Parathyroid adenoma (tissue), 2 donors: ENCODE data around the gene CLEC11A.
A peak's percentile ranks its signal among the peaks of the same experiment; 100 is the strongest.

Experiments used
- H2AFZ ChIP-seq: fragments of 300-600 bp; sonication (generic); one replicate; pipeline ENCODE4 v1.7.0; 2017; ENCODE audit warnings: antibody characterized with exemption, mild to moderate bottlenecking
- H3K27ac ChIP-seq: fragments of 300-600 bp; sonication (generic); one replicate; pipeline ENCODE4 v1.7.0; 2017
- H3K27me3 ChIP-seq: fragments of 300-600 bp; sonication (generic); one replicate; pipeline ENCODE4 v1.7.0; 2017; ENCODE audit warnings: low read length; ENCODE audit not compliant: control insufficient read depth, insufficient read depth
- H3K36me3 ChIP-seq: fragments of 300-600 bp; sonication (generic); one replicate; pipeline ENCODE4 v1.7.0; 2017; ENCODE audit warnings: low read length; ENCODE audit not compliant: control insufficient read depth, insufficient read depth
- H3K4me1 ChIP-seq: fragments of 300-600 bp; sonication (generic); one replicate; pipeline ENCODE4 v1.7.0; 2017; ENCODE audit warnings: control low read depth
- H3K4me2 ChIP-seq: fragments of 300-600 bp; sonication (generic); one replicate; pipeline ENCODE4 v1.7.0; 2017; ENCODE audit warnings: low read length
- H3K4me3 ChIP-seq: fragments of 300-600 bp; sonication (generic); one replicate; pipeline ENCODE4 v1.7.0; 2017; ENCODE audit warnings: low read depth, low read length
- H3K79me2 ChIP-seq: fragments of 300-600 bp; sonication (generic); one replicate; pipeline ENCODE4 v1.7.0; 2017; ENCODE audit warnings: control low read depth
- H3K9ac ChIP-seq: fragments of 300-600 bp; sonication (generic); one replicate; pipeline ENCODE4 v1.7.0; 2017; ENCODE audit warnings: mild to moderate bottlenecking
- H3K9me3 ChIP-seq: fragments of 300-600 bp; sonication (generic); one replicate; pipeline ENCODE4 v1.7.0; 2017; ENCODE audit warnings: low read length; ENCODE audit not compliant: control insufficient read depth
- TF ChIP-seq, protein P1 (sequence below): fragments of 300-600 bp; sonication (generic); IDR thresholded peaks from one replicate; pipeline ENCODE4 v1.7.0; 2017; ENCODE audit warnings: antibody characterized with exemption, mild to moderate bottlenecking
- donor health status: primary hyperparathyroidism.

CLEC11A gene

GRCh38 chr19:50693064-50693975 is 29.8 kb upstream of the CLEC11A start:
- H2AFZ ChIP-seq, result no peak overlapping the region
- TF ChIP-seq, protein P1, sequence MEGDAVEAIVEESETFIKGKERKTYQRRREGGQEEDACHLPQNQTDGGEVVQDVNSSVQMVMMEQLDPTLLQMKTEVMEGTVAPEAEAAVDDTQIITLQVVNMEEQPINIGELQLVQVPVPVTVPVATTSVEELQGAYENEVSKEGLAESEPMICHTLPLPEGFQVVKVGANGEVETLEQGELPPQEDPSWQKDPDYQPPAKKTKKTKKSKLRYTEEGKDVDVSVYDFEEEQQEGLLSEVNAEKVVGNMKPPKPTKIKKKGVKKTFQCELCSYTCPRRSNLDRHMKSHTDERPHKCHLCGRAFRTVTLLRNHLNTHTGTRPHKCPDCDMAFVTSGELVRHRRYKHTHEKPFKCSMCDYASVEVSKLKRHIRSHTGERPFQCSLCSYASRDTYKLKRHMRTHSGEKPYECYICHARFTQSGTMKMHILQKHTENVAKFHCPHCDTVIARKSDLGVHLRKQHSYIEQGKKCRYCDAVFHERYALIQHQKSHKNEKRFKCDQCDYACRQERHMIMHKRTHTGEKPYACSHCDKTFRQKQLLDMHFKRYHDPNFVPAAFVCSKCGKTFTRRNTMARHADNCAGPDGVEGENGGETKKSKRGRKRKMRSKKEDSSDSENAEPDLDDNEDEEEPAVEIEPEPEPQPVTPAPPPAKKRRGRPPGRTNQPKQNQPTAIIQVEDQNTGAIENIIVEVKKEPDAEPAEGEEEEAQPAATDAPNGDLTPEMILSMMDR, result no peak
- no peaks in the 10 kb centered on the region for H3K9me3 ChIP-seq
- H3K9ac ChIP-seq, result no peak overlapping the region
- H3K27ac ChIP-seq, result no peak overlapping the region
- no peaks in the 10 kb centered on the region for H3K36me3 ChIP-seq
- H3K4me3 ChIP-seq, result no peak overlapping the region
- H3K4me1 ChIP-seq, result peaks cover 3% of the 10 kb centered on the region
- H3K27me3 ChIP-seq, result peaks cover 3% of the 10 kb centered on the region
- no peak overlapping the region for H3K4me2 ChIP-seq
- no peaks in the 10 kb centered on the region for H3K79me2 ChIP-seq

DNA sequence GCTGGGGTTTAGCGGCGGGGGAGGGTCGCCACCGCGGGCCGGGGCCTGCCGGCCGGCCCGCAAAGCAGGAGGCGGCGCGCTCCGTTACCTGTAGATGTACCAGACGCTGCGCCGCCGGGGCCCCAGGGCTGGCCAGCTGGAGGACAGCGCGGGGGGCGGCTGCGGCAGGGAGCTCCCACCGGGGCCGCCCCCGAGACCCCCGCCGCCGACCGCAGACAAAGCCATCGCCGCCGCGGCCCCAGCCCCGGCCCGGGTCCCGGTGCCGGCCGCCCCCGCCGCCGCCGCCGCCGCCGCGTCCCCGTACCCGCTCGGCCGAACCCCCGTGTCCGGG is 28.4 kb upstream of the CLEC11A start:
- H3K4me2 ChIP-seq, result no peak overlapping the region
- no peaks in the 10 kb centered on the region for H3K36me3 ChIP-seq
- H3K4me1 ChIP-seq, result peaks cover 3% of the 10 kb centered on the region
- H3K27me3 ChIP-seq, result peaks cover 3% of the 10 kb centered on the region
- H3K9ac ChIP-seq, result no peak overlapping the region
- TF ChIP-seq, protein P1, result no peak
- no peak overlapping the region for H3K4me3 ChIP-seq
- no peaks in the 10 kb centered on the region for H3K79me2 ChIP-seq
- no peak overlapping the region for H2AFZ ChIP-seq
- H3K9me3 ChIP-seq, result no peaks in the 10 kb centered on the region
- no peak overlapping the region for H3K27ac ChIP-seq

DNA sequence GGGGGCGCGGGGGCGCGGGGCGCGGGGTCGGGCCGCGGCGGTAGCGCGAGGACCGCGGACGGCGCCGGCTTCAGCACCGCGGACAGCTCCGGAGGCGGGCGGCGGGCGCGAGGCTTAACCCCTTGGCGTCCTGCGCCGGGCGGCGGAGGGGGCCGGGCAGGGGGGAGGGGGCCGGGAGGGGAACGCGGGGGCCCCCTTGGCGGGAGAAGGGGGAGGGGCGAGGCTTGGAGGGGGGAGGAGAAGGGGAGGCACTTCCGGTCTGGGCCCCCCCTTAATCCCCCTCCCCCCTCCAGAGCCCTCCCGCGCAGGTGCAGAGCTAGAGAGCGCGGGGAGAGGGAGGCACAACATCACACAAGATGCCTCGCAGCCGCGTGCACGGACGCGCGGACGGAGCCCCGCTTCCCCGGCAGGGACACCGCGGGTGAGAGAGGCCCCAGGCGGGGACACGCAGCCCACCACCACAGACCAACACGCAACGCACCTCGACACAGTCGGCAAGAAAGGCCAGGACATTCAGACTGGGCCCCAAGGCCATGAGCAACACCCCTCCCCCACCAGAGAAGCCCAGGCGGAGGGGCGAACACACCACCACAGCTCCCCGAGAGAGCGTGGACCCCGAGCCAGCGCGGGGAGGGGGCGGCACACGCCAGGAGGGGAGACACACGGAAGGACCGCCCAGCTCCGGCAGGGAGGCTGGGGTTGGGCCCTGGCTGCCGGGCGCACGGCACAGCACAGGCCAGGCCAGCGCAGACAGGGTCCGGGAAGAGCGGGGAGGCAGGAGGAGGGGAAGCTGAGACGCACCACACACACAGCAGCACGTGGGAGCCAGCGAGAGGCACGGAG is 27.7 kb upstream of the CLEC11A start:
- TF ChIP-seq, protein P1, result no peak

GRCh38 chr19:50696094-50696483 is 27.1 kb upstream of the CLEC11A start:
- H3K27ac ChIP-seq, result no peak overlapping the region
- H3K36me3 ChIP-seq, result no peaks in the 10 kb centered on the region
- H3K9me3 ChIP-seq, result no peaks in the 10 kb centered on the region
- H3K4me3 ChIP-seq, result no peak overlapping the region
- H3K27me3 ChIP-seq, result peaks cover 3% of the 10 kb centered on the region
- peaks cover 3% of the 10 kb centered on the region for H3K4me1 ChIP-seq
- H3K4me2 ChIP-seq, result no peak overlapping the region
- H3K79me2 ChIP-seq, result no peaks in the 10 kb centered on the region
- TF ChIP-seq, protein P1, result no peak
- peak overlapping the region; percentile 74 for H2AFZ ChIP-seq
- no peak overlapping the region for H3K9ac ChIP-seq

More for the DNA sequence above, 27.7 kb upstream of the CLEC11A start:
- no peak overlapping the region for H3K9ac ChIP-seq
- H3K4me3 ChIP-seq, result no peak overlapping the region
- no peaks in the 10 kb centered on the region for H3K36me3 ChIP-seq
- H3K27ac ChIP-seq, result no peak overlapping the region
- peaks cover 3% of the 10 kb centered on the region for H3K4me1 ChIP-seq
- no peak overlapping the region for H3K4me2 ChIP-seq
- H3K9me3 ChIP-seq, result no peaks in the 10 kb centered on the region
- H3K79me2 ChIP-seq, result no peaks in the 10 kb centered on the region
- H3K27me3 ChIP-seq, result peaks cover 3% of the 10 kb centered on the region
- H2AFZ ChIP-seq, result peak overlapping the region; percentile 74
